Glutamatergic neuron (in vitro differentiated cells): ENCODE measurements around the gene ATG9B. TPM values are rescaled to one million over a fixed set of nuclear protein-coding genes. Genes with fewer than 3 reads are reported as not detected.

Source experiments
- DNase-seq: peaks from one replicate; pipeline ENCODE4 v3.0.0; 2022
- H3K27ac Mint-ChIP-seq: one replicate; pipeline ENCODE4 v1.8.0; 2020; ENCODE audit warnings: mild to moderate bottlenecking, mixed read lengths, inconsistent platforms; ENCODE audit not compliant: unreplicated experiment
- H3K27me3 Mint-ChIP-seq: one replicate; pipeline ENCODE4 v1.8.0; 2020; ENCODE audit warnings: mild to moderate bottlenecking, moderate library complexity, mixed read lengths, inconsistent platforms; ENCODE audit not compliant: unreplicated experiment
- H3K36me3 Mint-ChIP-seq: one replicate; pipeline ENCODE4 v1.8.0; 2020; ENCODE audit warnings: mild to moderate bottlenecking, mixed read lengths, inconsistent platforms; ENCODE audit not compliant: unreplicated experiment
- H3K4me1 Mint-ChIP-seq: one replicate; pipeline ENCODE4 v1.8.0; 2020; ENCODE audit warnings: mild to moderate bottlenecking, low read depth, mixed read lengths, inconsistent platforms; ENCODE audit not compliant: unreplicated experiment
- H3K4me3 Mint-ChIP-seq: one replicate; pipeline ENCODE4 v1.8.0; 2020; ENCODE audit warnings: mild to moderate bottlenecking, mixed read lengths, inconsistent platforms; ENCODE audit not compliant: unreplicated experiment
- H3K9me3 Mint-ChIP-seq: one replicate; pipeline ENCODE4 v1.8.0; 2020; ENCODE audit warnings: mild to moderate bottlenecking, moderate library complexity, mixed read lengths, inconsistent platforms; ENCODE audit not compliant: unreplicated experiment
- CTCF ChIP-seq: fragments of 200-600 bp; sonication (generic); IDR thresholded peaks from one replicate; pipeline ENCODE4 v1.5.0; 2021; ENCODE audit not compliant: partially characterized antibody, unreplicated experiment
- total RNA-seq: library from RNA; stranded (reverse); fragmentation: NEBNext Ultra II Directional; extraction: Animal tissue kit (Norgen Biotek cat#: 25700); gene quantifications from one replicate; pipeline ENCODE4 v1.2.1, GENCODE V29; 2021; ENCODE audit not compliant: unreplicated experiment

ATG9B gene
- total RNA-seq, 1 donor from 2014 or later, result 9.4 TPM

- Mint-ChIP-seq H3K27me3 (peaks cover 18% of the 10 kb centered on the region), H3K9me3 (peaks cover 9% of the 10 kb centered on the region), H3K4me1 (peaks cover 21% of the 10 kb centered on the region), H3K4me3 (peak overlapping the region; percentile 83), H3K36me3 (no peaks in the 10 kb centered on the region), H3K27ac (peak overlapping the region; percentile 46)
- no peak for DNase-seq
- TF ChIP-seq CTCF, result no peak
Measured at GRCh38 chr7:151061213-151062110, 37.2 kb upstream of the ATG9B start.

- H3K27me3 Mint-ChIP-seq, result peaks cover 19% of the 10 kb centered on the region
- H3K4me3 Mint-ChIP-seq, result peak overlapping the region; percentile 83
- peak overlapping the region; percentile 78 for H3K27ac Mint-ChIP-seq
- peaks cover 21% of the 10 kb centered on the region for H3K4me1 Mint-ChIP-seq
- TF ChIP-seq CTCF, result no peak
- peaks cover 9% of the 10 kb centered on the region for H3K9me3 Mint-ChIP-seq
- H3K36me3 Mint-ChIP-seq, result no peaks in the 10 kb centered on the region
- no peak for DNase-seq
Measured at GRCh38 chr7:151060416-151061212, 36.3 kb upstream of the ATG9B start.

GRCh38 chr7:151060113-151060415, 35.8 kb upstream of the ATG9B start:
- Mint-ChIP-seq H3K27me3 (peaks cover 19% of the 10 kb centered on the region), H3K4me1 (peaks cover 21% of the 10 kb centered on the region), H3K4me3 (peak overlapping the region; percentile 83), H3K9me3 (peaks cover 9% of the 10 kb centered on the region), H3K27ac (peak overlapping the region; percentile 78), H3K36me3 (no peaks in the 10 kb centered on the region)
- DNase-seq, result no peak
- TF ChIP-seq CTCF, result peak; percentile 45

- no peaks in the 10 kb centered on the region for H3K36me3 Mint-ChIP-seq
- H3K27ac Mint-ChIP-seq, result peak within 1 kb of the TSS; percentile 99
- peak; percentile 65 for DNase-seq
- peaks cover 22% of the 10 kb centered on the region for H3K27me3 Mint-ChIP-seq
- peak within 1 kb of the TSS; percentile 99 for H3K4me3 Mint-ChIP-seq
- peaks cover 9% of the 10 kb centered on the region for H3K9me3 Mint-ChIP-seq
- TF ChIP-seq CTCF, result peak; percentile 77
- peaks cover 21% of the 10 kb centered on the region for H3K4me1 Mint-ChIP-seq
Measured at GRCh38 chr7:151059367-151060112, 35.2 kb upstream of the ATG9B start, which contains the start of gene SLC4A2. TSS of gene SLC4A2 (plus strand) at chr7:151059589. CDS start at chr7:151061988, 2,399 bp downstream.
